ENCODE measurements around the gene MAP2K3. TPM values are rescaled to one million over a fixed set of nuclear protein-coding genes. Genes with fewer than 3 reads are reported as not detected.

The MAP2K3 gene
- 7.1 and 13.0 TPM in 2 replicates for total RNA-seq (2014; rRNA removed; shearing (Covaris generic))

DNA sequence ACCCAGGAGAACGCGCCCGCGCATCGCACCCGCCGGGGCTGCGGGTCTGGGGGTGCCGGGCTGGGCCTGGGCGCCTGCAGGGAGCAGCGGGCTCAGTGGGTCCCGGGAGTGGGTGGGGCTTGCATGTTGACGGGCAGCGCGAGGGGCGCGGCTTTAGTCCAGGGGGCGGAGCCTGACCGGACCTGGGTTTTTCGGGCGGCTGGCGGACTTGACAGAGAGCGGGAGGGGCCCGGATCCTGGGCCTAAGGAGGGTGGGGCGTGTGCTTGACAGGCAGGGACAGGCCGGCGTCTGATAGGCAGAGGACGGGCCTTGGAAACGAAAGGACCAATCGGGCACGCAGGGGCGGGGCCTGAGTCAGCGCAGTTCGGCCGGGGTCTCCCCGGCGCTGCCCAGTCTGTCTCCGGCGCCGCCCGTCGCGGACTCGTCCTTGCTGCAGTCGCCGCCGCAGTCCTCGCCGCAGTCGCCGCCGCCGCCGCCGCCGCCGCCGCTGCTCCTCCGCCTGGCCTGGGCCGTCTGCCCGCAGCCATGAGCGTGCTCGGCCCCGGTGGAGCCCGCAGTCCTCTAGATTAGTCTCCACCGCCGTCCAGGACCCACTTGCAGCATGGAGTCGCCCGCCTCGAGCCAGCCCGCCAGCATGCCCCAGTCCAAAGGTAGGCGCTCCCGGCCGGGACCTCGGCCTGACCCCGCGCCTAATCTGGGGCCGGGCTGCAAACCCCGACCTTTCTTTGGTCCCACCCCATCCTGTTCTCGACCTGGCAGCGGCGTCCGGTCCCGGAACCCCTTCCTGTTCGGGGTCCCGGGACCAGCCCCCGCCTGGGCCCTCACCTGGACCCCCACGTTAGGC lies at the start of gene MAP2K3:
MAP2K3 (plus strand) TSS at position 393 of the 845 bp plus-strand sequence; CDS start at position 603, 210 bp downstream.
- peak; percentile 97 for DNase-seq (ENCODE audit: low read depth)

DNA sequence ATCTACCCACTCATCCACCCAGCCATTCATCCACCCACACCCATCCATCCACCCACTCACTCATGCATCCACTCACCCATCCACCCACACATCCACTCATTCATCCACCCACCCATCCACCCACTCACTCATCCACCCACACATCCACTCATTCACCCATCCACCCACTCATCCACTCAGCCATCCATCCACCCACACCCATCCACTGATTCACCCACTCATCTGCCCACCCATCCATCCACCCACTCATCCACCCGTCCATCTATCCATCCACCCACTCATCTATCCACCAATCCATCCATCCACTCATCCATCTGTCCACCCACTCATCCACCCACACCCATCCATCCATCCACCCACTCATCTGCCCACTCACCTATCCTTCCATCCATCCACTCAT lies 48.6 kb upstream of the MAP2K3 start:
- DNase-seq (ENCODE audit: low read depth): no peak

DNA sequence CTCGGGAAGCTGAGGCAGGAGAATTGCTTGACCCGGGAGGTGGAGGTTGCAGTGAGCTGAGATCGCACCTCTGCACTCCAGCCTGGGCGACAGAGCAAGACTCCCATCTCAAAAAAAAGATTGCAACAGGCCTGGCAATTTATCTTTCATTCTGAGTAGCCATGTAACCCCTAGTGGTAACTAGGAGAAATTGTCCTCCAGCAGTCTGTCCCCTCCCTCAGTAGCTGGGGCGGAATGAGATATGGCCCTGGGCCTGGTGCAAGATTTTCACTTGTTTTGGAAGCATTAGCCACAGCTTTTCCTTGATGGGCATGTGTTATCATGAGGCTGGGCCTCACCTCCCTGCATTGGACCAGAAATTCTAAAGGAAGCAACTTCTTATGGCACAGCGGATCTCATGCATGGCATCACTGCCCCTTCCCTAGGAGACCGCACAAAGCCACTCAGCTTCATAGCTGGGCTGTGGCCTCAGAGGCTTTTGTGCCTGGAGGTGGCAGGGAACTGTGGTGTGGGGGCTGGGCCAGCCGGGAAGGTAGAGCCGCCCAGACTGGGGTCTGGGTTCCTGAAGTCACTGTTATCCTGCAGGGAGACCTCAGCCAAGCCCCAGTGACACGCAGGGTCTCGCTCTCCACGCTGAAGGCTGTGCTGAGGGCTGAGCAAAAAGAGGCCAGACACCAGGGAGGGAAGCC lies 44.7 kb upstream of the MAP2K3 start:
- no peak for DNase-seq (ENCODE audit: low read depth)

DNA sequence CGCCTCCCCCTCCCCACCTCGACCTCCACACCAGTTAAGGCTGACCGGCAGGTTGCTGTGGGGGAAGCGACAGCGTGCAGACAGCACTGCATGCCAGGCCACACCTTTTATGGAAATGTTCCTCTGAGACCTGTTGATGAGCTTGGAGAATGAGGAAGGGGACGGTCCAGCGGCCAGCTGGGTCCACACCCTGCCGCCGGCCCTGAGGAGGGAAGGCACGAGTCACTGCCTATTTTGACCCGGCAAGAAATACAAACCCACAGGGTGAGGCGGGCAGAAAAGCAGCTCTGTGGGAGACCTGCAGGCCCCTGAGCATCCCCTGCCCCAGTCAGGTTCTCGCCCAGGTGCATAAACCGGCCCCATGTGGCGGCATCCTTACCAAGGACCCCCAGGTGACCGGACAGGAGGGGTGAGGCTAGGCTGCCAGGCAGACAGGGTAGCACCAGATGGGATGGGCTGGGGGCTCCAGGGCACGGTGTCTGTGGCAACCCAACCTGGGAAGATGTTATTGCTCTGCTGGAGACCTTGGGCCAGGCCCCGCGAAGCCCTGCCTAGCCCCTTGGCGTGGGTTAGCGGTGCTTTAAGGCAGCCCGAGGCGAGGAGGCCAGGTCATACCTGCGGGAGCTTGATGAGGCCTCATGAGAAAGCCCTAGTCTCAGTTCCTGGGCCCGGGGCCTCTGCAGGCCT lies 44.0 kb upstream of the MAP2K3 start:
- DNase-seq (ENCODE audit: low read depth): no peak

DNA sequence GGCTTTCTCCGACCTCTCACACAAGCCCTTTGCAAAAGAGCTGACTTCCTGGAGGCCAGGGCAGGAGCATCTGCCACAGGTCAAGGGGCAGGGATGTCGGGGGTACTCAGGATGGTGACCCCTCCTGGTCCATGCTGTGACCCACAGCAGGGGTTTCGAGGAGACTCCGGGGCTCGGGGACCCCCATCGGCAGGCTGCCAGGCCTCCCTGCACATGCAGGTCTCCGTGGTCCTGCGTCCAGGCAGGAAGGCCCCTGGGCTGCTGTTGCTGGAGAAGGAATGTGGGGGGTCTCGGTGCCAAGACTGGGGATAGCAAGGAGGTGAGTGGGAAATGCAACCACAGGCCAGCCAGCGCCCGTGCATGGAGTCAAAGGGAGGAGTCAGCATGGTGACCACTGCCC lies 42.9 kb upstream of the MAP2K3 start:
- no peak for DNase-seq (ENCODE audit: low read depth)

DNA sequence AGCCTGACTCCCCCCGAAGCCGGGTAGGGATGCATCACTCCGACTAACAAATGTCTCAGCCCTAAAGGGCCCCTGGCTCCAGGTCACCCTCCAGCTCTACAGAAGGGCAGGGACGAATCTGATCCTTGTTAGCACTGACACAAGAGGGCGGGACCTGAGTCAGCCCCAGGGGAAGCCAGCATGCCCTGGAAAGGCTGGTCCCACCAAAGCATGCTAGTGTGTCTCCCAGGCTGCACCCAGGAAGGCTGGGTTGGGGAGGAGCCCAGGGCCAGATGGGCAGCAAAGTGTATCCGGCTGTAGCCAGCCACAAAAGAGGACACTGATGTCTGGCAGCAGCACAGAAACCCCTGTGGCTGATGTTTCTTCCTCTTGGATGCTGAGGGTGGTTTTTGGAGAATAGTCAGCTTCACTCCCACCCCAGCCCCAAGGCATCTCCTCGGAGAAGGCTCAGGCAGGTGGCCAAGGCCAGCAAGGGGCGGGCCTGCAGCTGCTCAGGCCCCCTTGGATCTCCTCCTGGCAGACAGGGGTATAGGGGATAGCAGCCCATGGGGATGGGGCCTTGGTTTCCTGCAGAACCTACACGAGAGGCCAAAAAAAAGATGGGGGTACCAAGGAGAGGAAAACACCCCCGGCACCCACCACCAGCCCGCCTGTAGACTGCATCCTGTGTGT lies 42.3 kb upstream of the MAP2K3 start:
- peak; percentile 89 for DNase-seq (ENCODE audit: low read depth)

DNA sequence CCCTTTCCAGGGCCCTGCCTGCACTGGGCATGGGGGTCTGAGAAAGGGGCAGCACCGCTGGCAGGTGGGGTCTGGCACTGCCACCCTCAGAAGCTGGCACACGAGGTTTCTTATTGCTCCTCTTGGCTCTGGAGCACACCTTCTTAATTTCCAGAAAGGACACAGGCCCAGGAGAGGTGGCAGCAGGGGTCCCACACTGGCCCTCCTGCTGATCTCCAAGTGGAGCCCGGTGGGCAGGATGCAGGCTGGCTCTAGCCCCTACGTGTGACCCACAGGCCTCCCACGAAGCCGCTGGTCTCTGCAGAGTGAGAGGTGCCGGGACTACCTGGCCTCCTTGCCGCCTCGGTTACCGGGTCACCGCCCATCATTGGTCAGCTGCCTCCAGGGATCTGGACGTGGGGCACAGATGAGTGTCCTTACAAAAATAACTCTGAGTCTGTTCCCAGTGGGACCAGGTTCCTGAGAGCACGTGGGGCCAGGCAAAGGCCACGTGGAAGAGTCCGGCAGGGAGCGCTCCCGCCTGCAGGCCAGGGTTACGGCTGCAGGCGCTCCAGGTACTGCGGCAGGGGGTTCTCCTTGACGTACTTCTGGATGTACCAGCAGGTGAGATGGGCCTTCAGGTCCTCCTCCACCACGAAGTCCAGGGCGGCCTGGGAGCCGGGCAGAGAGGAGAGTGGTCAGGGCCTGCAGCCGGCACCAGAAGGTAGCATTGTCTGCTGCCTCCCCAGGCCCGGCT lies 41.6 kb upstream of the MAP2K3 start:
- no peak for DNase-seq (ENCODE audit: low read depth)

DNA sequence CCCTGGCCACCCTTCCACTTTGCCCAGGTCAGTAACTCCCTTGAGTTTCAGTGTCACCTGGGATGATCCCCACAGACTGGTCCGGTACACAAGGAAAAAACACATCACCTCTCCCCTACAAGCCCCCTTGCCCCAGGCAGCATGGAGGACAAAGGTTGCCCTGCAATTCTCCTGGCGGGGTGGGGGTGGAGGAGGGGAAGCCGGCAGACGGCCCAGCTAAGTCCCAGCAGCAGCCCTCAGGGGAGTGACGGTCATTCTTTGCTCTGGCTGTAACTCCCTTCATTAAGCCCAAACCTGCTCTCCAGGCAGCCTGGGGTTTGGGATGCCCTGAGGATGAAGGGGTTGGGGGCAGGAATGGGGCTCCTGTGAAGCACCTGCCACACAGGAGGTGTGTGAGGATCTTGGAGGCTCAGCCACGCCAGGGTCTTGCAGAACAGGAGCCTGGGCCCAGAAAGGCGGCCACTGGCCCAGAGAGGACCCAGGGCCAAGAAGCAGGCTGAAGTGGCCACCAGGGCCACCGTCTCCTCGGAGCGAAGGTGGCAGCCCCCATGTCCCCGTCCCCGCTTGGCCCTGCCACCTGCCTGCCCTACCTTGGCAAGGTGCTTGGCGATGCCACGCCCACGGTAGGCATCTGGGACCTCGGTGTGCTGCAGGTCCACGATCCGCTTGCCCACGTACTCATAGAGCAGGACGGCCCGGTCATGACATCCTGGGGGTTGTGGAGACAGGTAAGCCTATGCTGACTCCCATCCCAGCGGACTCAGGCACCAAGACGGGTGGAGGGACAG lies 40.8 kb upstream of the MAP2K3 start:
- no peak for DNase-seq (ENCODE audit: low read depth)

DNA sequence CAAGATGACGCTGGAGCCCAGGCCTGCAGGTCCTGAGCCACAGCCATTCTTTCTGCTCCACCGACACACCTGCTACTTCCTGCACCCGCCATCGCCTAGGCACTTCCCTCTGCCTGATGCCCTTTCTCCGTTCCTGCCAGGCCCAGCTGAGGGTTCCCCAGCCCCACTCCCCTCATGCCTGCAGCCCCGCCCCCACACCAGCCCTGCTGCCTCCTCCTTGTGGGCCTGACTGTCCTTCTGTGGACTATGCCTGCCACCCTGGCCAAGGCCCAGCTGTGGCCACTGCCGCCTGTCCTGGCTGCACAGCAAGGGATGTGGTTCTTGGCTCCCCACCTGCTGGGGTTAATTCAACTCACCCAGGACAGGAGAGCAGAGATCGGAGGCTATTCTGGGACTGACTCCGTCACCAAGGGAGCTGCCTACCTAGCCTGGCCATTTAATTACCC lies 38.8 kb upstream of the MAP2K3 start:
- DNase-seq (ENCODE audit: low read depth): no peak

DNA sequence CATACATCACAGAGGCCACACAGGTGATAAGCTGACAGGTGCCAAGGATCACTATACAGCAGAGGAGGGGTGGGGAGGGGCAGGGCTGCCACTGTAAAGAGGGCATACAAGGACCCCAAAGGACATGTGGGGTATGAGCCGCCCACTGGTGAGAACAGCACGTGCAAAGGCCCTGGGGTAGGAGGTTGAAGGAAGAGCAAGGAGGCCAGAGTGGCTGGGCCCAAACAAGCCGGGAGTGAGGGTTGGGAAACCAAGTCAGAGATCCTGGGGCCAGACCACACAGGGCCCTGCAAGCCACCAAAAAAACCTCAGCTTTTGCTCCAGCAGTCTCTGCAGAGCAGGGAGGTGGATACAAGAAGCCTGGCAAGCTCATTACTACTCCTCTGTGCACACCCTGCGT lies 37.8 kb upstream of the MAP2K3 start:
- no peak for DNase-seq (ENCODE audit: low read depth)

DNA sequence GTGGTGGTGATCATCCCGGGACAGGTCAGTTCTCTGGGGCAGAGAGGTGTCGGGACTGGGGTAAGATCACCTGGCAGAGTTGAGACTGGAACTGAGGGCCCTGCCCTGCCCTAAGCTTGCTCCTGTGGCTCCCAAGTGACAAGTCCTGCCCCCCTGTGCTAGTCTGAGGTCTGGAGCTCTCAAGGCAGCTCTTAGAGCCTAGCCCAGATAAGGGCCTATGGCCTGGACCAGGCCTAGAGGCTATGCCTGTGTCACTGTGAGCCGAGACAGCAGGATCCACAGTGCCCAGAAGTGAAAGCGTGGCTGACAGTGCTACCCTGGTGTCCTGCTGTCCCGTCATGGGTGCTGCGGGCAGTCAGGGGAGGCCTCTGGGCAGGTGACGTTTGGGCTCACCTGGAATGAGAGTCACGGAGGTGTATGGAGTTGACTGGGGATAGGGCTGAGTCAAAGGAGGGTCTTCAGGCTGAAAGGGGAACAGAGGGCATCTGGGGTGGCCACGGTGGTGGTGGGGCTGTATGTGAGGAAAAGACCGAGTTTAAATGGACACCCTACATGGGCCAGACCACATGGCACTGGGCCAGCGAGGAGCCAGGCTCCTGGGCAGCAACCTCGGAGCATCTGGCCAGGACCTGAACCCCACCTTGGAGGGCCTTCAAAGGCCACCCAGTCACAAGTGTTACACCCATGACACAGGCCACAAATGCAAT lies 36.8 kb upstream of the MAP2K3 start:
- DNase-seq (ENCODE audit: low read depth): no peak

DNA sequence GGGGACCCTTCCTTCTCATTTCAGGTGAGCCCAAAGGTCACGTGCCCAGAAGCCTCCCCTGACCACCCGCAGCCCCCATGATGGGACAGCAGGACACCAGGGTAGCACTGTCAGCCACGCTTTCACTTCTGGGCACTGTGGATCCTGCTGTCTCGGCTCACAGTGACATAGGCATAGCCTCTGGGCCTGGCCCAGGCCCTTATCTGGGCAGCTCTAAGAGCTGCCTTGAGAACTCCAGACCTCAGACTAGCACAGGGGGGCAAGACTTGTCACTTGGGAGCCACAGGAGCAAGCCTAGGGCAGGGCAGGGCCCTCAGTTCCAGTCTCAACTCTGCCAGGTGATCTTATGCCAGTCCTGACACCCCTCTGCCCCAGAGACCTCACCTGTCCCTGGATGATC lies 36.0 kb upstream of the MAP2K3 start:
- no peak for DNase-seq (ENCODE audit: low read depth)

DNA sequence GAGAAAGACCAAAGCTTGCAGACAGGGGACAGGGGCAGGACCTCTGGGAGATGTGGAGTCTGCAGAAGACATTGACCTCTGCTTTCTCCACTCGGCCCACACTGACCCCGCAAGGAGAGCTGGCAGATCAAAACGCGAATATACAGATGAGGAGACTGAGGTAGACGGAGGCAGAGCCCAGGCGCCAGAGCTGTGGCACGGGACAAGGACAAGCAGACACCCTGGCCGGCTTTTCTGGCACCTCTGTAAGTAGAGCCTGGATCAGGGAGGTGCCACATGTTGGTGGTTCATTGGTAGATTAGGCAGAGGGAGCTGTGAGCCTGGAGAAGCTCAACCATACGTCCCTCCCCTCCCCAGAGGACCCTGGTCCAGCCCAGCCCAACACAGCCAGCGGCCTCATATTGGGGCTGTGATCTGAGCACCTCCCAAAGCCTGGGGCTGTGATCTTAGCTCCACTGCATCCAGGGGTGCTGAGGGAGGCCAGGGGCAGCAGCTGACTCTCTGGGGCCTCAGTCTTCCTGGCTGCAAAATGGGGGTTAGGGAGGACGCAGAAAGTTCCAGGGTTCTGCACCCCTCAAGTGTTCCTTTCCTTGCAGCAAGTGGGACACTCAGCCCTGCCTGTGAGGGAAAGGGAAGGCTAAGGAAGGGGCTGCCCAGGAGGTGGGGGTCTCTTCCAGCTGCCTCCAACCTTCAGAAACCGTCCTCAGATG lies 35.3 kb upstream of the MAP2K3 start:
- no peak for DNase-seq (ENCODE audit: low read depth)

DNA sequence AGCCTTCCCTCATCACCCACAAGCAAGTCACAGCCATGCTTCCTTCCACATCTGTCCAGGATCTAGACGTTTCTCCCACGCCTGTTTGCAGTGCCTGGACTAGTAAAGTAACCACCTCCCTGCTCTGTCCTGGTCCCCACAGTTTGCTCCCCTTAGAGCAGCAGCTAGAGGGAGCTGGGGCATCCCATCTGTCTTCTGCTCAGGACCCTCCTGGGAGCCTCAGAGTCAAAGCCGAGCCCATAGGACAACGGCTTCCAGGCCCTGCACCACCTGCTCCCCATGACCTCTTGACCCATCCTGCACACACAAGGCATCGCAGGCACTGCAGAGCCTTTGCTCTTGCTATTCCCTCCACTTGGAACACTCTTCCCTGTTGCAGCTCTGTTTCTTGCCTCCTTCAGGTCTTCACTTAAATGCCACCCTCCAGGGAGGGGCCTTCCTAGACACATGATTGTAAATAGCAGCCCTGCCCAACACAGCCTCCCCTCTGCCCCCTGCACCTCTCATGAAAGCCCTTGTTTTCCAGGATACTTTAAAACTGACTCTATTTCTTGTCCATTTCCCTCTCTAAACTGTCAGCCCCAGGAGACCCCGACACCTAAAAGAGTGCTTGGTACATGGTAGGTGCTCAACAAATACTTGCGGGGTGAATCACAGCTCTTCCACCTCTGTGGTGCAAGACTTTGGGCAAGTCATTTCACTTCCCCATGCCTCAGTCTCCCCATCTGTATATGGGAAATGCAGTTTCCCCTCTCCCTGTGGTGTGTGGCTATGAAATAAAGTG lies 34.4 kb upstream of the MAP2K3 start:
- DNase-seq (ENCODE audit: low read depth): no peak

DNA sequence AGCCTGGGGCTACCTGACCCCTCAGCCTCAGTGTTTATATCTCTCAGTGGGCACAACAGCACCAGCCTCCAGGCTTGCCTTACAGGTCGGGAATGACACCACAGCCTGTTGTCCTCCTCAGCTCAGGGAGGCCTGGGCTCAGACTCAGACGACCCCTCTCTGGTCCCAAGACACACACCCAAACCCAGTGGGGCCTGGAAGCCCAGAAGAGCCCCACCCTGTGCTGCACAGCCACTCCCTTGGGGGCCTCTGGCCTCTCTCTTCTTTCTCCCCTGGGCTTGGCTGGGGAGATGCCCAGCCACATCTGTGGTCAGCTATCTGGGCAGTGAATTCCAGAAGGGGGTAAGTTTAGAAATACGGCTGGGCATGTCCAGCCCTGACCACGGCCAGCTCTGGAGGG lies 33.7 kb upstream of the MAP2K3 start:
- no peak for DNase-seq (ENCODE audit: low read depth)

DNA sequence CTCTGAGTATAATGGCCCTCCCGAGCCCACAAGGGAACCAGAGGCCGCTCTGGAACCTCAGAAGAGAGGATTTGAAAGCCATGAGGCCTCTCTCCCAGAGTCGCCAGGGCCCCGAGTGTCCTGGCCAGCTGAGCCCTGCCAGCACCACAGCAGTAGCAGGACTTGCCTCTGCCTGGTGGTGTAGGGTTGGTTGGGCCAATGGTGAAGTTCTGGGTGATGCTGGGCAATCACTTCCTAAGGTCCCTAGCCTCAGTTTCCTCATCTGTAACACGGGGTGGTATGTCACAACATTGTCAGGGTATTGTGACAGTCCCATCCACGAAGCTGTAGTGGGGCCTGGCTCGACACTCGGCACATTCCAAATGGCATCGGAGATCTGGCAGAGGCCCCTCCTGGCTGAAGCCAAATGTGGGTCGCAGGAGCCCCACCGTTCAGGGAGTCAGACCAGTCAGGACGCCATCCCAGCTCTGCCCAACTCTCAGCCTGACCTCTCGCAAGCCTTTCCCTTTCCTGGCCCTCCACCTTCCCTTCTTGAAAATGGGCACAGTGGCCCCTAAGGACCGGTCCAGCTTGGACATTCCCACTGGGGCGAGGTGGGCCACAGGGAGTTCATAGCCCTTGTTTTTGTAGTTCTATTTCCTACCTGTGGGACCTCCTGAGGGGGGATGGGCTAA lies 33.0 kb upstream of the MAP2K3 start:
- DNase-seq (ENCODE audit: low read depth): no peak

DNA sequence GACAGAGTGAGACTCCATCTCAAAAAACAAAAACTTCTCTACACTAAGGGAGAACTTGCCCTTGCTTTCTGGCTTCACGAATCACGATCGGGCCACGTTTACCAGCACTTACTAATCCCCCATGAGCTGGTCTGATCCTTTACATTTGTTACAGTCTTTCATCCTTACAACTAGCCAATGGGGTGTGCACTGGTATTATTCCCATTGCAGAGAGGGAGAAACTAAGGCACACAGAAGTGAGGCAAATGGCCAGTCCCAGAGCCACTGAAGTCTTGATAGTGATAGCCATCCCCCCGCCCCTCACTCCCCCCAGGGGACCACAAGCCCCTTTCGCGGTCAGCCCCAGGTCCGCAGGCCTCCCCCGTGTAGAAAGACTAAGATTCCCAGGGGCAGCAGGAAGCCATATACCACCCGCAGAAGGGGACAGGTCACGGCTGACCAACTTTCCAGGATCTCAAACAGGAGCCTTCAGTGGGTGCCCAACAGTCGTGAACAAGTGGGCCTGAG lies 32.2 kb upstream of the MAP2K3 start:
- no peak for DNase-seq (ENCODE audit: low read depth)
